Naive thymus-derived CD8-positive, alpha-beta T cell (primary cell): Measurements from ENCODE around the gene ENTPD1. TPM values are rescaled to one million over a fixed set of nuclear protein-coding genes. Genes with fewer than 3 reads are reported as not detected.
"Not testable (repeated sequence)": the region's sequence is repeated elsewhere in the genome, so short reads cannot be mapped to it uniquely, and the experiment has no call there.

Source experiments
- ATAC-seq, 2 donors: fragments of 150-1000 bp; cut with Tn5 transposase in 1 of 2; sonication (Bioruptor Pico), chemical (Tn5 transposase) in 1 of 2; 1 replicate in 1 of 2; 2 replicates in 1 of 2; pipeline ENCODE4 v1.10.0; 2021; ENCODE audit warnings: mild to moderate bottlenecking in 2 of 2, moderate library complexity in 2 of 2
- POLR2A ChIA-PET: fragments of 350-600 bp; sonication (Branson Sonifier 250); formaldehyde crosslinking; loops from one replicate; lab custom pipeline; 2021; ENCODE audit warnings: antibody characterized with exemption; lab: Charles Lee
- DNase-seq, 10 donors: peaks; one replicate each; pipeline versions ENCODE4 v3.0.0 to v3.0.0-alpha.2; 2020 to 2022
- H3K27ac Mint-ChIP-seq, 10 donors: one replicate each; pipeline ENCODE4 v1.8.0; 2020 to 2022; ENCODE audit warnings: mild to moderate bottlenecking in 10 of 10, mixed read lengths in 10 of 10, moderate library complexity in 4 of 10, inconsistent platforms in 1 of 10
- H3K27me3 Mint-ChIP-seq, 5 donors: one replicate each; pipeline ENCODE4 v1.8.0; 2021 to 2022; ENCODE audit warnings: mixed read lengths in 5 of 5
- H3K36me3 Mint-ChIP-seq, 3 donors: one replicate each; pipeline ENCODE4 v1.8.0; 2020 to 2022; ENCODE audit warnings: mixed read lengths in 3 of 3, mild to moderate bottlenecking in 2 of 3, inconsistent platforms in 1 of 3
- H3K4me1 Mint-ChIP-seq, 4 donors: one replicate each; pipeline ENCODE4 v1.8.0; 2021 to 2022; ENCODE audit warnings: mixed read lengths in 4 of 4
- H3K4me3 Mint-ChIP-seq, 10 donors: one replicate each; pipeline ENCODE4 v1.8.0; 2020 to 2022; ENCODE audit warnings: mild to moderate bottlenecking in 10 of 10, mixed read lengths in 10 of 10, moderate library complexity in 6 of 10, inconsistent platforms in 1 of 10
- H3K9me3 Mint-ChIP-seq, 9 donors: one replicate each; pipeline ENCODE4 v1.8.0; 2020 to 2022; ENCODE audit warnings: mixed read lengths in 9 of 9, mild to moderate bottlenecking in 3 of 9, inconsistent platforms in 1 of 9, moderate library complexity in 1 of 9
- polyA plus RNA-seq, 3 donors: library from polyadenylated mRNA; unstranded; fragments of 300-500 nt; fragmentation: Illumina TruSeq; gene quantifications; one replicate each; pipeline ENCODE4 v1.2.3, GENCODE V29; 2021
- total RNA-seq, 8 experiments: library from RNA in 2 of 8; stranded (reverse) in 2 of 8; gene quantifications; one replicate each; pipeline ENCODE4 v1.2.3 and lab custom pipeline; 2021 to 2026

ENTPD1 gene
- total and polyA plus RNA-seq, 5 experiments from 2014 or later: 0.16 to 1.6 (median 0.25) TPM

- peaks cover 10 to 19% (median 13%) of the 10 kb centered on the region in 3 donors for H3K36me3 Mint-ChIP-seq
- H3K4me1 Mint-ChIP-seq: peaks cover 0 to 10% (median 4%) of the 10 kb centered on the region in 4 donors
- POLR2A ChIA-PET: no interaction called here
- ATAC-seq (no peak), DNase-seq (no peak)
- no peak overlapping the region for H3K27ac Mint-ChIP-seq
- H3K4me3 Mint-ChIP-seq: no peak overlapping the region
- no peaks in the 10 kb centered on the region for H3K9me3 Mint-ChIP-seq
- no peaks in the 10 kb centered on the region for H3K27me3 Mint-ChIP-seq
Measured at GRCh38 chr10:95867866-95868265, 111.9 kb downstream of the ENTPD1 start.

- no peaks in the 10 kb centered on the region for H3K27me3 Mint-ChIP-seq
- POLR2A ChIA-PET: no interaction called here
Measured at GRCh38 chr10:95872158-95872711, 116.3 kb downstream of the ENTPD1 start.

GRCh38 chr10:95873139-95873538, 117.2 kb downstream of the ENTPD1 start:
- Mint-ChIP-seq H3K4me3 (no peak overlapping the region), H3K4me1 (peaks cover 0 to 6% (median 0%) of the 10 kb centered on the region in 4 donors), H3K27me3 (no peaks in the 10 kb centered on the region), H3K9me3 (peaks cover 0 to 6% (median 0%) of the 10 kb centered on the region in 9 donors), H3K27ac (no peak overlapping the region), H3K36me3 (peaks cover 30 to 58% (median 46%) of the 10 kb centered on the region in 3 donors)
- ATAC-seq: no peak
- POLR2A ChIA-PET: no interaction called here
- DNase-seq: no peak

More at GRCh38 chr10:95872158-95872711, 116.3 kb downstream of the ENTPD1 start:
- no peak for ATAC-seq
- Mint-ChIP-seq H3K4me3 (no peak overlapping the region), H3K9me3 (peaks cover 0 to 6% (median 0%) of the 10 kb centered on the region in 9 donors), H3K36me3 (peaks cover 30 to 58% (median 43%) of the 10 kb centered on the region in 3 donors), H3K4me1 (peaks cover 0 to 7% (median 0%) of the 10 kb centered on the region in 4 donors), H3K27ac (no peak overlapping the region)
- DNase-seq: no peak

GRCh38 chr10:95873651-95874050, 117.7 kb downstream of the ENTPD1 start:
- Mint-ChIP-seq H3K27ac (no peak overlapping the region), H3K4me3 (no peak overlapping the region), H3K36me3 (peaks cover 30 to 58% (median 46%) of the 10 kb centered on the region in 3 donors)

GRCh38 chr10:95874783-95875182, 118.8 kb downstream of the ENTPD1 start:
- H3K27ac Mint-ChIP-seq, H3K9me3 Mint-ChIP-seq, H3K4me1 Mint-ChIP-seq, H3K27me3 Mint-ChIP-seq, ATAC-seq, POLR2A ChIA-PET, DNase-seq, H3K4me3 Mint-ChIP-seq: not testable (repeated sequence)
- peaks cover 31 to 57% (median 46%) of the 10 kb centered on the region in 3 donors for H3K36me3 Mint-ChIP-seq

More at GRCh38 chr10:95873651-95874050, 117.7 kb downstream of the ENTPD1 start:
- H3K4me1 Mint-ChIP-seq: peaks cover 0 to 6% (median 0%) of the 10 kb centered on the region in 4 donors
- ATAC-seq (no peak), DNase-seq (no peak)
- H3K9me3 Mint-ChIP-seq: peaks cover 0 to 6% (median 0%) of the 10 kb centered on the region in 9 donors
- H3K27me3 Mint-ChIP-seq: no peaks in the 10 kb centered on the region
- POLR2A ChIA-PET: no interaction called here

GRCh38 chr10:95876756-95877155, 120.8 kb downstream of the ENTPD1 start:
- POLR2A ChIA-PET: no interaction called here
- H3K4me3 Mint-ChIP-seq: no peak overlapping the region
- no peaks in the 10 kb centered on the region for H3K27me3 Mint-ChIP-seq
- H3K9me3 Mint-ChIP-seq: peaks cover 0 to 6% (median 0%) of the 10 kb centered on the region in 9 donors
- DNase-seq (no peak), ATAC-seq (no peak)
- H3K4me1 Mint-ChIP-seq: peaks cover 0 to 7% (median 0%) of the 10 kb centered on the region in 4 donors
- H3K36me3 Mint-ChIP-seq: peaks cover 36 to 54% (median 45%) of the 10 kb centered on the region in 3 donors
- no peak overlapping the region for H3K27ac Mint-ChIP-seq

- Mint-ChIP-seq H3K9me3 (peaks cover 0 to 6% (median 0%) of the 10 kb centered on the region in 9 donors), H3K27me3 (no peaks in the 10 kb centered on the region), H3K36me3 (peaks cover 26 to 48% (median 36%) of the 10 kb centered on the region in 3 donors), H3K4me1 (peaks cover 0 to 7% (median 0%) of the 10 kb centered on the region in 4 donors), H3K27ac (no peak overlapping the region), H3K4me3 (no peak overlapping the region)
- ATAC-seq (no peak), DNase-seq (no peak)
- POLR2A ChIA-PET: no interaction called here
Measured at GRCh38 chr10:95877881-95878280, 121.9 kb downstream of the ENTPD1 start.

- ATAC-seq (no peak), DNase-seq (no peak)
- Mint-ChIP-seq H3K36me3 (peaks cover 11 to 34% (median 12%) of the 10 kb centered on the region in 3 donors), H3K27me3 (no peaks in the 10 kb centered on the region), H3K4me1 (peaks cover 0 to 2% (median 0%) of the 10 kb centered on the region in 4 donors), H3K27ac (no peak overlapping the region), H3K4me3 (no peak overlapping the region), H3K9me3 (peaks cover 0 to 2% (median 0%) of the 10 kb centered on the region in 9 donors)
- POLR2A ChIA-PET: no interaction called here
Measured at GRCh38 chr10:95880704-95881103, 124.7 kb downstream of the ENTPD1 start.

- no peak for ATAC-seq
- Mint-ChIP-seq H3K36me3 (peaks cover 8 to 30% (median 10%) of the 10 kb centered on the region in 3 donors), H3K27me3 (no peaks in the 10 kb centered on the region), H3K9me3 (peaks cover 0 to 2% (median 0%) of the 10 kb centered on the region in 9 donors), H3K27ac (no peak overlapping the region), H3K4me3 (no peak overlapping the region), H3K4me1 (peaks cover 0 to 2% (median 0%) of the 10 kb centered on the region in 4 donors)
- POLR2A ChIA-PET: no interaction called here
- no peak for DNase-seq
Measured at GRCh38 chr10:95881316-95881715, 125.4 kb downstream of the ENTPD1 start.

GRCh38 chr10:95889830-95890229, 133.9 kb downstream of the ENTPD1 start:
- Mint-ChIP-seq H3K27ac (no peak overlapping the region), H3K4me3 (no peak overlapping the region), H3K36me3 (peaks cover 24 to 61% (median 46%) of the 10 kb centered on the region in 3 donors), H3K9me3 (no peaks in the 10 kb centered on the region), H3K4me1 (peaks cover 0 to 2% (median 0%) of the 10 kb centered on the region in 4 donors), H3K27me3 (no peaks in the 10 kb centered on the region)
- no peak for DNase-seq
- no peak for ATAC-seq
- POLR2A ChIA-PET: no interaction called here

- no peak for ATAC-seq
- no peak for DNase-seq
- Mint-ChIP-seq H3K9me3 (no peaks in the 10 kb centered on the region), H3K4me3 (no peak overlapping the region), H3K27me3 (no peaks in the 10 kb centered on the region), H3K36me3 (peaks cover 31 to 80% (median 64%) of the 10 kb centered on the region in 3 donors), H3K4me1 (peaks cover 0 to 10% (median 0%) of the 10 kb centered on the region in 4 donors), H3K27ac (peak overlapping the region in 2 of 10 donors; percentile 6 to 74)
- POLR2A ChIA-PET: no interaction called here
Measured at GRCh38 chr10:95896071-95896850, 140.3 kb downstream of the ENTPD1 start.

- Mint-ChIP-seq H3K4me1 (peaks cover 0 to 24% (median 17%) of the 10 kb centered on the region in 4 donors), H3K4me3 (peak overlapping the region in 8 of 10 donors; percentile 31 to 90 (median 54)), H3K27ac (peak overlapping the region in 3 of 10 donors; percentile 45 to 74 (median 56))
- POLR2A ChIA-PET: interaction anchor here (0.6 to 2.4 kb wide), 2 partner anchors 183 to 607 kb away, joined by 6 to 7 read pairs; partner anchors contain the start of gene TLL2
- not testable (repeated sequence) for ATAC-seq, H3K36me3 Mint-ChIP-seq, DNase-seq, H3K9me3 Mint-ChIP-seq, H3K27me3 Mint-ChIP-seq
Measured at GRCh38 chr10:95905897-95906580, 150.1 kb downstream of the ENTPD1 start.
